GM12891 (cell line): ENCODE data around the gene MLST8.
"Not testable (repeated sequence)": the region's sequence is repeated elsewhere in the genome, so short reads cannot be mapped to it uniquely, and the experiment has no call there.

Source experiments
- POLR2A ChIP-seq: IDR thresholded peaks from 2 replicates; pipeline ENCODE4 v1.6.1; 2011; ENCODE audit warnings: low read depth, low read length, control low read depth
- POLR2AphosphoS5 ChIP-seq: IDR thresholded peaks from 2 replicates; pipeline ENCODE4 v1.6.1; 2011; ENCODE audit warnings: low read depth, low read length, control low read depth
- SPI1 ChIP-seq: IDR thresholded peaks from 2 replicates; pipeline ENCODE4 v1.6.1; 2011; ENCODE audit warnings: low read depth, low read length, control low read depth
- TAF1 ChIP-seq: IDR thresholded peaks from 2 replicates; pipeline ENCODE4 v1.6.1; 2011; ENCODE audit warnings: low read depth, low read length, control low read depth

- not testable (repeated sequence) for TF ChIP-seq POLR2AphosphoS5, TAF1, POLR2A, SPI1
These were observed 53.3 kb downstream of the MLST8 start for GRCh38 chr16:2258530-2258929.
